ENCODE measurements around the gene ZNF280A.

Gene ZNF280A

GRCh38 chr22:22487869-22488597 is 32.0 kb downstream of the ZNF280A start:
- H3K4me3 ChIP-seq (ENCODE audit: low read depth, low read length) = no peak overlapping the region
- no peak for DNase-seq (ENCODE audit: low read depth)
- TF ChIP-seq MYC (IDR thresholded peaks at IDR 0.05; ENCODE audit: low read depth, low read length) = no peak
- no peak for TF ChIP-seq POLR2A (IDR thresholded peaks at IDR 0.05; ENCODE audit: extremely low read depth, insufficient read length)
- TF ChIP-seq, protein P1, sequence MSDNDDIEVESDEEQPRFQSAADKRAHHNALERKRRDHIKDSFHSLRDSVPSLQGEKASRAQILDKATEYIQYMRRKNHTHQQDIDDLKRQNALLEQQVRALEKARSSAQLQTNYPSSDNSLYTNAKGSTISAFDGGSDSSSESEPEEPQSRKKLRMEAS (IDR thresholded peaks at IDR 0.05; ENCODE audit: low read depth, low read length) = no peak
- TF ChIP-seq, protein P2, sequence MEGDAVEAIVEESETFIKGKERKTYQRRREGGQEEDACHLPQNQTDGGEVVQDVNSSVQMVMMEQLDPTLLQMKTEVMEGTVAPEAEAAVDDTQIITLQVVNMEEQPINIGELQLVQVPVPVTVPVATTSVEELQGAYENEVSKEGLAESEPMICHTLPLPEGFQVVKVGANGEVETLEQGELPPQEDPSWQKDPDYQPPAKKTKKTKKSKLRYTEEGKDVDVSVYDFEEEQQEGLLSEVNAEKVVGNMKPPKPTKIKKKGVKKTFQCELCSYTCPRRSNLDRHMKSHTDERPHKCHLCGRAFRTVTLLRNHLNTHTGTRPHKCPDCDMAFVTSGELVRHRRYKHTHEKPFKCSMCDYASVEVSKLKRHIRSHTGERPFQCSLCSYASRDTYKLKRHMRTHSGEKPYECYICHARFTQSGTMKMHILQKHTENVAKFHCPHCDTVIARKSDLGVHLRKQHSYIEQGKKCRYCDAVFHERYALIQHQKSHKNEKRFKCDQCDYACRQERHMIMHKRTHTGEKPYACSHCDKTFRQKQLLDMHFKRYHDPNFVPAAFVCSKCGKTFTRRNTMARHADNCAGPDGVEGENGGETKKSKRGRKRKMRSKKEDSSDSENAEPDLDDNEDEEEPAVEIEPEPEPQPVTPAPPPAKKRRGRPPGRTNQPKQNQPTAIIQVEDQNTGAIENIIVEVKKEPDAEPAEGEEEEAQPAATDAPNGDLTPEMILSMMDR (IDR thresholded peaks at IDR 0.05; ENCODE audit: low read depth, low read length) = no peak

- TF ChIP-seq, protein P1 (IDR thresholded peaks at IDR 0.05; ENCODE audit: low read depth, low read length) = no peak
- TF ChIP-seq, protein P2 (IDR thresholded peaks at IDR 0.05; ENCODE audit: low read depth, low read length) = no peak
- TF ChIP-seq MYC (IDR thresholded peaks at IDR 0.05; ENCODE audit: low read depth, low read length) (no peak), POLR2A (IDR thresholded peaks at IDR 0.05; ENCODE audit: extremely low read depth, insufficient read length) (no peak)
These were observed 33.0 kb downstream of the ZNF280A start for GRCh38 chr22:22487059-22487458.

GRCh38 chr22:22486132-22486899 is 33.8 kb downstream of the ZNF280A start:
- no peak overlapping the region for H3K4me3 ChIP-seq (ENCODE audit: low read depth, low read length)
- DNase-seq (ENCODE audit: low read depth) = no peak
- TF ChIP-seq POLR2A (IDR thresholded peaks at IDR 0.05; ENCODE audit: extremely low read depth, insufficient read length) = no peak
- no peak for TF ChIP-seq MYC (IDR thresholded peaks at IDR 0.05; ENCODE audit: low read depth, low read length)
- TF ChIP-seq, protein P2 (IDR thresholded peaks at IDR 0.05; ENCODE audit: low read depth, low read length) = no peak
- TF ChIP-seq, protein P1 (IDR thresholded peaks at IDR 0.05; ENCODE audit: low read depth, low read length) = no peak

More at GRCh38 chr22:22487059-22487458, 33.0 kb downstream of the ZNF280A start:
- no peak overlapping the region for H3K4me3 ChIP-seq (ENCODE audit: low read depth, low read length)
- no peak for DNase-seq (ENCODE audit: low read depth)

DNA sequence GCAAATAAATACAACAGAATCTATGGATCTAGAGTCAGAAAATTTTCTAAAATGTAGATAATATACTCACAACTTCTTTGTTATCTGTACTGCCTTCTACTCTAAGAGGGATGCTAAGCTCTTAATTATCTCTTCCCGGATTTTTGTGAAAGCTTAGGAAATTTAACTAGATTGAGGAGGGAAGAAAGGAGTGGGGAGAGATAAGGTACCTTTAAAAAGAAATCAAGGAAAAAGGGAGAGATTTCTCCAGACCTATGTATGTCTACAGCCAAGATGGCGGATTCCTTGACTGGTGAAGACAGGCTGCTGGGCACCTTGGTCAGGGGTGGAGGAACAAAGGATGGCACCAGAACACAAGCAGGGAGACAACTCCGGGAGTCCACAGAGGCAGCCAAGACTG is 34.5 kb downstream of the ZNF280A start:
- H3K4me3 ChIP-seq (ENCODE audit: low read depth, low read length) = no peak overlapping the region
- DNase-seq (ENCODE audit: low read depth) = no peak
- TF ChIP-seq POLR2A (IDR thresholded peaks at IDR 0.05; ENCODE audit: extremely low read depth, insufficient read length) (no peak), MYC (IDR thresholded peaks at IDR 0.05; ENCODE audit: low read depth, low read length) (no peak)
- TF ChIP-seq, protein P1 (IDR thresholded peaks at IDR 0.05; ENCODE audit: low read depth, low read length) = no peak
- TF ChIP-seq, protein P2 (IDR thresholded peaks at IDR 0.05; ENCODE audit: low read depth, low read length) = no peak

GRCh38 chr22:22484023-22484422 is 36.0 kb downstream of the ZNF280A start:
- DNase-seq (ENCODE audit: low read depth) = no peak
- no peak overlapping the region for H3K4me3 ChIP-seq (ENCODE audit: low read depth, low read length)
- TF ChIP-seq, protein P2 (IDR thresholded peaks at IDR 0.05; ENCODE audit: low read depth, low read length) = no peak
- TF ChIP-seq MYC (IDR thresholded peaks at IDR 0.05; ENCODE audit: low read depth, low read length) = no peak
- no peak for TF ChIP-seq POLR2A (IDR thresholded peaks at IDR 0.05; ENCODE audit: extremely low read depth, insufficient read length)
- TF ChIP-seq, protein P1 (IDR thresholded peaks at IDR 0.05; ENCODE audit: low read depth, low read length) = no peak
